HEK293 (cell line): ENCODE measurements around the gene AJM1.

Source experiments
- CTCF ChIA-PET: fragments of 350-600 bp; formaldehyde crosslinking; extraction: SDS; loops from one replicate; lab custom pipeline; 2021; ENCODE audit warnings: antibody characterized with exemption; lab: Yijun Ruan, JAX
- POLR2A ChIA-PET: fragments of 300-600 bp; formaldehyde crosslinking; extraction: SDS; loops from one replicate; lab custom pipeline; 2020; ENCODE audit warnings: antibody characterized with exemption, inconsistent platforms; lab: Yijun Ruan, JAX
- H3K27ac ChIP-seq: fragments of 200-500 bp; sonication (Bioruptor generic); 2 replicates; pipeline ENCODE4 v1.5.1; 2014; ENCODE audit warnings: low read depth, low read length, control low read depth, inconsistent platforms; ENCODE audit errors: extremely low read depth
- H3K36me3 ChIP-seq, 2 experiments: fragments of 200-500 bp in 1 of 2; sonication (Bioruptor generic) in 1 of 2; 1 replicate in 1 of 2; 2 replicates in 1 of 2; pipeline ENCODE4 v1.5.1; 2014 to 2017; ENCODE audit warnings: inconsistent platforms in 2 of 2, low read length in 2 of 2; ENCODE audit not compliant: control insufficient read depth in 2 of 2, insufficient read depth in 1 of 2
- H3K4me1 ChIP-seq: fragments of 200-500 bp; sonication (Bioruptor generic); 2 replicates; pipeline ENCODE4 v1.5.1; 2014; ENCODE audit warnings: mild to moderate bottlenecking, low read length, inconsistent platforms; ENCODE audit not compliant: control insufficient read depth, insufficient read depth
- H3K4me3 ChIP-seq: 2 replicates; pipeline ENCODE4 v1.5.1; 2011; ENCODE audit warnings: low read depth, mild to moderate bottlenecking, control low read depth, low read length, moderate library complexity
- H3K9me3 ChIP-seq: fragments of 200-500 bp; sonication (Bioruptor generic); 2 replicates; pipeline ENCODE4 v1.5.1; 2014; ENCODE audit warnings: low read depth, low read length, inconsistent platforms; ENCODE audit not compliant: control insufficient read depth, insufficient read depth
- GFI1B ChIP-seq: fragments of 450-650 bp; formaldehyde crosslinking; IDR thresholded peaks from 2 replicates; pipeline ENCODE4 v1.5.1; 2016; ENCODE audit warnings: missing biosample characterization, missing genetic modification characterization
- GLIS1 ChIP-seq: fragments of 450-650 bp; formaldehyde crosslinking; IDR thresholded peaks from 2 replicates; pipeline ENCODE4 v1.5.1; 2016; ENCODE audit warnings: missing biosample characterization, missing genetic modification characterization
- GLIS2 ChIP-seq: fragments of 450-650 bp; formaldehyde crosslinking; IDR thresholded peaks from 2 replicates; pipeline ENCODE4 v1.5.1; 2016; ENCODE audit warnings: missing biosample characterization, missing genetic modification characterization
- MZF1 ChIP-seq: fragments of 450-650 bp; formaldehyde crosslinking; IDR thresholded peaks from 2 replicates; pipeline ENCODE4 v1.5.1; 2017; ENCODE audit warnings: missing biosample characterization, missing genetic modification characterization, borderline replicate concordance
- REST ChIP-seq: fragments of 450-650 bp; formaldehyde crosslinking; IDR thresholded peaks from 2 replicates; pipeline ENCODE4 v1.5.1; 2016; ENCODE audit warnings: missing biosample characterization, missing genetic modification characterization
- ZBTB1 ChIP-seq: fragments of 450-650 bp; formaldehyde crosslinking; IDR thresholded peaks from 2 replicates; pipeline ENCODE4 v1.5.1; 2016; ENCODE audit warnings: missing biosample characterization, missing genetic modification characterization
- ZBTB49 ChIP-seq: fragments of 450-650 bp; formaldehyde crosslinking; IDR thresholded peaks from 2 replicates; pipeline ENCODE4 v1.5.1; 2016; ENCODE audit warnings: missing biosample characterization, missing genetic modification characterization, low read depth
- ZIC2 ChIP-seq: fragments of 450-650 bp; formaldehyde crosslinking; IDR thresholded peaks from 2 replicates; pipeline ENCODE4 v1.5.1; 2016; ENCODE audit warnings: missing biosample characterization, missing genetic modification characterization
- ZNF10 ChIP-seq: fragments of 450-650 bp; formaldehyde crosslinking; IDR thresholded peaks from 2 replicates; pipeline ENCODE4 v1.5.1; 2017; ENCODE audit warnings: missing biosample characterization, missing genetic modification characterization
- ZNF138 ChIP-seq: fragments of 450-650 bp; formaldehyde crosslinking; IDR thresholded peaks from 2 replicates; pipeline ENCODE4 v1.5.1; 2016; ENCODE audit warnings: missing biosample characterization, missing genetic modification characterization, borderline replicate concordance
- ZNF174 ChIP-seq: fragments of 450-650 bp; formaldehyde crosslinking; IDR thresholded peaks from 2 replicates; pipeline ENCODE4 v1.5.0; 2017; ENCODE audit warnings: missing biosample characterization, mild to moderate bottlenecking, missing genetic modification characterization
- ZNF221 ChIP-seq: fragments of 450-650 bp; formaldehyde crosslinking; IDR thresholded peaks from 2 replicates; pipeline ENCODE4 v1.5.1; 2017; ENCODE audit warnings: missing biosample characterization, missing genetic modification characterization, borderline replicate concordance
- ZNF544 ChIP-seq: fragments of 450-650 bp; formaldehyde crosslinking; IDR thresholded peaks from 2 replicates; pipeline ENCODE4 v1.5.0; 2017; ENCODE audit warnings: missing biosample characterization, missing genetic modification characterization
- ZNF560 ChIP-seq: fragments of 450-650 bp; formaldehyde crosslinking; IDR thresholded peaks from 2 replicates; pipeline ENCODE4 v1.5.1; 2017; ENCODE audit warnings: missing biosample characterization, missing genetic modification characterization, borderline replicate concordance
- ZNF621 ChIP-seq: fragments of 450-650 bp; formaldehyde crosslinking; IDR thresholded peaks from 2 replicates; pipeline ENCODE4 v1.5.1; 2017; ENCODE audit warnings: missing biosample characterization, missing genetic modification characterization
- TF ChIP-seq, protein P1 (sequence below): fragments of 450-650 bp; formaldehyde crosslinking; IDR thresholded peaks from 2 replicates; pipeline ENCODE4 v1.5.1; 2017; ENCODE audit warnings: missing biosample characterization, mild to moderate bottlenecking, missing genetic modification characterization, moderate library complexity
- TF ChIP-seq, protein P2 (sequence below): fragments of 450-650 bp; formaldehyde crosslinking; IDR thresholded peaks from 2 replicates; pipeline ENCODE4 v1.5.1; 2017; ENCODE audit warnings: missing biosample characterization, missing genetic modification characterization
- TF ChIP-seq, protein P3 (sequence below): fragments of 450-650 bp; formaldehyde crosslinking; IDR thresholded peaks from 2 replicates; pipeline ENCODE4 v1.5.1; 2017; ENCODE audit warnings: missing biosample characterization, missing genetic modification characterization

Gene AJM1

DNA sequence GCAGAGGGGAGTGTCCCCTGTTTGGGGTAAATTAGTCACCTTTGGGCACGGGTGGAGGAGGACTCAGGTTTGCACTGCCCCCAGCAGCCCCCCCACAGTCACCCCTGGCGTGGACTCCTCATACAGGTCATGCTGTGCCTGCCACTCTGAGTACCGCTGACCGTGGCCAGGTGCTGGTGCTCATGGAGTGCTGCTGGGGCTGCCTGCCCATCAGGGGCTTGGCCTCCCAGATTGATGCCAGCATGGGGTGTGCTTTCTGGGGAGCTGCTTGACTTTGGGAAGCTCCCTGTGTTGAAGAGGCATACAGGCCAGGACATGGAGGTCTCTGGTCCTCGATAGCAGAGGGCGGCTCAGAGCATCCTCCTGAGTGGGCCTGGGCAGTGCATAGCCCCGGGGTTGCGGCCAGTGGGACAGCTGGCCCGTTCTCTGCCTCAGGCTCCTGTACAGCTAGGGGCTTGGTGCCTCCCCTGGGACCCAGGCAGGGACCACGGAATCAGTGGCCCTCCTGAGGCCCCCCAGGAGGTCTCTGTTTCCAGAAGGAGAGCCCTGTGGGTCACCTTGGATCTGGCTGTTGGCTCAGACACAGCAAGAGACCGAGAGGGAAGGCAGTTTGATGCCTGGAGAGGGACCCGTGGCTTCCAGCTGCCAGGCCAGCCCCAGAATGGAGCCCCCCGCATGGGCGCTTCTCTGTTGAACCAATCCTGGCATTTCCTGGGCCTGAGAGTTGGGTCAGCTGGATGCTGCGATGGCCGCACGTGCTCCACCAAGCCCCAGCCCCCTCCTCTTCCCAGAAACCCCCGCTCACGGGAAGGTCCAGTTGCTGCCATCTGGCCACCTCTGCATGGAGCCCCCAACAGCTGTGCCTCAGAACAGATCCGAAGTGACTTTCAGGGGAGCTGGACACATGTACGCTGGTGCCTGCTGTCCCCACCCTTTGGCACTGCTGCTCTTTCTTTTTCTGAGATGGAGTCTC, 6.1 kb upstream of the AJM1 start:
- peaks cover 0 to 60% of the 10 kb centered on the region in 2 experiments; a peak in 2 of 3 replicates for H3K36me3 ChIP-seq
- H3K4me1 ChIP-seq, result 0 out of 2 replicates have a peak, but pooled peaks cover 2% of the 10 kb centered on the region
- POLR2A ChIA-PET, result interaction anchor here (0.6 to 1.7 kb wide), 3 partner anchors 11 to 36 kb away, joined by 3 to 4 read pairs (median 3); no protein-coding TSS in a partner anchor
- CTCF ChIA-PET, result interaction anchor here (1.6 to 1.8 kb wide), 2 partner anchors 44 to 199 kb away, joined by 5 to 7 read pairs; no protein-coding TSS in a partner anchor
- H3K9me3 ChIP-seq, result no peaks in the 10 kb centered on the region
- TF ChIP-seq ZNF544 (tag by site-specific recombination) (no peak), ZBTB49 (no peak), ZNF221 (no peak), ZNF621 (no peak), MZF1 (tag by site-specific recombination) (no peak), GLIS2 (tag by site-specific recombination) (peak; percentile 51; the same call in 1 of the 2 replicates), ZNF10 (tag by site-specific recombination) (no peak), ZNF174 (tag by site-specific recombination) (no peak), GLIS1 (peak; percentile 87), REST (no peak), ZNF560 (tag by site-specific recombination) (no peak), GFI1B (tag by site-specific recombination) (no peak), ZIC2 (tag by site-specific recombination) (peak; percentile 92), ZBTB1 (tag by site-specific recombination) (no peak), ZNF138 (tag by site-specific recombination) (no peak)
- TF ChIP-seq, protein P1, sequence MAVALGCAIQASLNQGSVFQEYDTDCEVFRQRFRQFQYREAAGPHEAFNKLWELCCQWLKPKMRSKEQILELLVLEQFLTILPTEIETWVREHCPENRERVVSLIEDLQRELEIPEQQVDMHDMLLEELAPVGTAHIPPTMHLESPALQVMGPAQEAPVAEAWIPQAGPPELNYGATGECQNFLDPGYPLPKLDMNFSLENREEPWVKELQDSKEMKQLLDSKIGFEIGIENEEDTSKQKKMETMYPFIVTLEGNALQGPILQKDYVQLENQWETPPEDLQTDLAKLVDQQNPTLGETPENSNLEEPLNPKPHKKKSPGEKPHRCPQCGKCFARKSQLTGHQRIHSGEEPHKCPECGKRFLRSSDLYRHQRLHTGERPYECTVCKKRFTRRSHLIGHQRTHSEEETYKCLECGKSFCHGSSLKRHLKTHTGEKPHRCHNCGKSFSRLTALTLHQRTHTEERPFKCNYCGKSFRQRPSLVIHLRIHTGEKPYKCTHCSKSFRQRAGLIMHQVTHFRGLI, result no peak
- TF ChIP-seq, protein P2, sequence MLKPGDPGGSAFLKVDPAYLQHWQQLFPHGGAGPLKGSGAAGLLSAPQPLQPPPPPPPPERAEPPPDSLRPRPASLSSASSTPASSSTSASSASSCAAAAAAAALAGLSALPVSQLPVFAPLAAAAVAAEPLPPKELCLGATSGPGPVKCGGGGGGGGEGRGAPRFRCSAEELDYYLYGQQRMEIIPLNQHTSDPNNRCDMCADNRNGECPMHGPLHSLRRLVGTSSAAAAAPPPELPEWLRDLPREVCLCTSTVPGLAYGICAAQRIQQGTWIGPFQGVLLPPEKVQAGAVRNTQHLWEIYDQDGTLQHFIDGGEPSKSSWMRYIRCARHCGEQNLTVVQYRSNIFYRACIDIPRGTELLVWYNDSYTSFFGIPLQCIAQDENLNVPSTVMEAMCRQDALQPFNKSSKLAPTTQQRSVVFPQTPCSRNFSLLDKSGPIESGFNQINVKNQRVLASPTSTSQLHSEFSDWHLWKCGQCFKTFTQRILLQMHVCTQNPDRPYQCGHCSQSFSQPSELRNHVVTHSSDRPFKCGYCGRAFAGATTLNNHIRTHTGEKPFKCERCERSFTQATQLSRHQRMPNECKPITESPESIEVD, result no peak
- TF ChIP-seq, protein P3, sequence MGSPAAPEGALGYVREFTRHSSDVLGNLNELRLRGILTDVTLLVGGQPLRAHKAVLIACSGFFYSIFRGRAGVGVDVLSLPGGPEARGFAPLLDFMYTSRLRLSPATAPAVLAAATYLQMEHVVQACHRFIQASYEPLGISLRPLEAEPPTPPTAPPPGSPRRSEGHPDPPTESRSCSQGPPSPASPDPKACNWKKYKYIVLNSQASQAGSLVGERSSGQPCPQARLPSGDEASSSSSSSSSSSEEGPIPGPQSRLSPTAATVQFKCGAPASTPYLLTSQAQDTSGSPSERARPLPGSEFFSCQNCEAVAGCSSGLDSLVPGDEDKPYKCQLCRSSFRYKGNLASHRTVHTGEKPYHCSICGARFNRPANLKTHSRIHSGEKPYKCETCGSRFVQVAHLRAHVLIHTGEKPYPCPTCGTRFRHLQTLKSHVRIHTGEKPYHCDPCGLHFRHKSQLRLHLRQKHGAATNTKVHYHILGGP, result no peak
- H3K27ac ChIP-seq, result no peak overlapping the region
- H3K4me3 ChIP-seq, result no peak overlapping the region
